ENCODE measurements around the gene AP1S2.
"Not testable (repeated sequence)": the region's sequence is repeated elsewhere in the genome, so short reads cannot be mapped to it uniquely, and the experiment has no call there.

AP1S2 gene

GRCh38 chrX:15854712-15855567 lies at the start of gene AP1S2:
TSS of gene AP1S2 (minus strand) at chrX:15854813. CDS start at chrX:15852524, 2,289 bp downstream.
- Histone ChIP-seq H3K4me1 (ENCODE audit: control insufficient read depth, insufficient read depth, low read length) (peaks cover 7% of the 10 kb centered on the region), H3K9me3 (ENCODE audit: control insufficient read depth, insufficient read depth, low read length) (no peaks in the 10 kb centered on the region), H3K9ac (ENCODE audit: low read depth, low read length) (peak within 1 kb of the TSS; percentile 87), H3K4me3 (ENCODE audit: low read depth, low read length) (peak within 1 kb of the TSS; percentile 98), H3K27me3 (ENCODE audit: control insufficient read depth, insufficient read depth, low read length) (no peaks in the 10 kb centered on the region), H3K36me3 (ENCODE audit: control insufficient read depth, insufficient read depth, low read length) (peaks cover 11% of the 10 kb centered on the region)

- Histone ChIP-seq H3K4me1 (ENCODE audit: control insufficient read depth, insufficient read depth, low read length) (peaks cover 2% of the 10 kb centered on the region), H3K4me3 (ENCODE audit: low read depth, low read length) (no peak overlapping the region), H3K27me3 (ENCODE audit: control insufficient read depth, insufficient read depth, low read length) (no peaks in the 10 kb centered on the region), H3K9ac (ENCODE audit: low read depth, low read length) (no peak overlapping the region), H3K36me3 (ENCODE audit: control insufficient read depth, insufficient read depth, low read length) (no peaks in the 10 kb centered on the region), H3K9me3 (ENCODE audit: control insufficient read depth, insufficient read depth, low read length) (no peaks in the 10 kb centered on the region)
Measured at GRCh38 chrX:15903186-15903681, 48.6 kb upstream of the AP1S2 start.

- Histone ChIP-seq H3K9ac (ENCODE audit: low read depth, low read length) (no peak overlapping the region), H3K9me3 (ENCODE audit: control insufficient read depth, insufficient read depth, low read length) (no peaks in the 10 kb centered on the region), H3K27me3 (ENCODE audit: control insufficient read depth, insufficient read depth, low read length) (no peaks in the 10 kb centered on the region), H3K36me3 (ENCODE audit: control insufficient read depth, insufficient read depth, low read length) (no peaks in the 10 kb centered on the region), H3K4me3 (ENCODE audit: low read depth, low read length) (no peak overlapping the region), H3K4me1 (ENCODE audit: control insufficient read depth, insufficient read depth, low read length) (peaks cover 7% of the 10 kb centered on the region)
Measured at GRCh38 chrX:15895334-15895733, 40.7 kb upstream of the AP1S2 start.

GRCh38 chrX:15894724-15895123 lies 40.1 kb upstream of the AP1S2 start:
- Histone ChIP-seq H3K27me3 (ENCODE audit: control insufficient read depth, insufficient read depth, low read length) (no peaks in the 10 kb centered on the region), H3K9ac (ENCODE audit: low read depth, low read length) (no peak overlapping the region), H3K9me3 (ENCODE audit: control insufficient read depth, insufficient read depth, low read length) (no peaks in the 10 kb centered on the region), H3K36me3 (ENCODE audit: control insufficient read depth, insufficient read depth, low read length) (no peaks in the 10 kb centered on the region), H3K4me3 (ENCODE audit: low read depth, low read length) (no peak overlapping the region), H3K4me1 (ENCODE audit: control insufficient read depth, insufficient read depth, low read length) (peaks cover 7% of the 10 kb centered on the region)

GRCh38 chrX:15890463-15890862 lies 35.9 kb upstream of the AP1S2 start:
- Histone ChIP-seq H3K9ac (ENCODE audit: low read depth, low read length) (no peak overlapping the region), H3K4me3 (ENCODE audit: low read depth, low read length) (no peak overlapping the region), H3K4me1 (ENCODE audit: control insufficient read depth, insufficient read depth, low read length) (peaks cover 17% of the 10 kb centered on the region), H3K36me3 (ENCODE audit: control insufficient read depth, insufficient read depth, low read length) (no peaks in the 10 kb centered on the region), H3K27me3 (ENCODE audit: control insufficient read depth, insufficient read depth, low read length) (no peaks in the 10 kb centered on the region), H3K9me3 (ENCODE audit: control insufficient read depth, insufficient read depth, low read length) (no peaks in the 10 kb centered on the region)

GRCh38 chrX:15888062-15888461 lies 33.4 kb upstream of the AP1S2 start:
- Histone ChIP-seq H3K9me3 (ENCODE audit: control insufficient read depth, insufficient read depth, low read length) (no peaks in the 10 kb centered on the region), H3K9ac (ENCODE audit: low read depth, low read length) (peak overlapping the region; percentile 14), H3K4me1 (ENCODE audit: control insufficient read depth, insufficient read depth, low read length) (peaks cover 15% of the 10 kb centered on the region), H3K27me3 (ENCODE audit: control insufficient read depth, insufficient read depth, low read length) (no peaks in the 10 kb centered on the region), H3K36me3 (ENCODE audit: control insufficient read depth, insufficient read depth, low read length) (no peaks in the 10 kb centered on the region), H3K4me3 (ENCODE audit: low read depth, low read length) (no peak overlapping the region)

GRCh38 chrX:15883540-15883863 lies 28.9 kb upstream of the AP1S2 start:
- no peak overlapping the region for H3K4me3 ChIP-seq (ENCODE audit: low read depth, low read length)
- H3K27me3 ChIP-seq (ENCODE audit: control insufficient read depth, insufficient read depth, low read length) = no peaks in the 10 kb centered on the region

GRCh38 chrX:15882704-15883539 lies 28.3 kb upstream of the AP1S2 start:
- H3K4me3 ChIP-seq (ENCODE audit: low read depth, low read length) = no peak overlapping the region
- H3K27me3 ChIP-seq (ENCODE audit: control insufficient read depth, insufficient read depth, low read length) = no peaks in the 10 kb centered on the region

More at GRCh38 chrX:15883540-15883863, 28.9 kb upstream of the AP1S2 start:
- Histone ChIP-seq H3K9ac (ENCODE audit: low read depth, low read length) (no peak overlapping the region), H3K4me1 (ENCODE audit: control insufficient read depth, insufficient read depth, low read length) (peaks cover 15% of the 10 kb centered on the region), H3K36me3 (ENCODE audit: control insufficient read depth, insufficient read depth, low read length) (no peaks in the 10 kb centered on the region), H3K9me3 (ENCODE audit: control insufficient read depth, insufficient read depth, low read length) (no peaks in the 10 kb centered on the region)

GRCh38 chrX:15881381-15881897 lies 26.8 kb upstream of the AP1S2 start:
- Histone ChIP-seq H3K4me1 (ENCODE audit: control insufficient read depth, insufficient read depth, low read length) (peaks cover 5% of the 10 kb centered on the region), H3K27me3 (ENCODE audit: control insufficient read depth, insufficient read depth, low read length) (no peaks in the 10 kb centered on the region), H3K9me3 (ENCODE audit: control insufficient read depth, insufficient read depth, low read length) (no peaks in the 10 kb centered on the region), H3K4me3 (ENCODE audit: low read depth, low read length) (no peak overlapping the region), H3K36me3 (ENCODE audit: control insufficient read depth, insufficient read depth, low read length) (no peaks in the 10 kb centered on the region), H3K9ac (ENCODE audit: low read depth, low read length) (no peak overlapping the region)

More at GRCh38 chrX:15882704-15883539, 28.3 kb upstream of the AP1S2 start:
- Histone ChIP-seq H3K36me3 (ENCODE audit: control insufficient read depth, insufficient read depth, low read length) (no peaks in the 10 kb centered on the region), H3K9me3 (ENCODE audit: control insufficient read depth, insufficient read depth, low read length) (no peaks in the 10 kb centered on the region), H3K9ac (ENCODE audit: low read depth, low read length) (no peak overlapping the region), H3K4me1 (ENCODE audit: control insufficient read depth, insufficient read depth, low read length) (peaks cover 11% of the 10 kb centered on the region)

- not testable (repeated sequence) for H3K4me3 ChIP-seq (ENCODE audit: low read depth, low read length); H3K36me3 ChIP-seq (ENCODE audit: control insufficient read depth, insufficient read depth, low read length); H3K9me3 ChIP-seq (ENCODE audit: control insufficient read depth, insufficient read depth, low read length); H3K27me3 ChIP-seq (ENCODE audit: control insufficient read depth, insufficient read depth, low read length); H3K4me1 ChIP-seq (ENCODE audit: control insufficient read depth, insufficient read depth, low read length); H3K9ac ChIP-seq (ENCODE audit: low read depth, low read length)
Measured at GRCh38 chrX:15877914-15878313, 23.3 kb upstream of the AP1S2 start.

GRCh38 chrX:15877380-15877779 lies 22.8 kb upstream of the AP1S2 start:
- Histone ChIP-seq H3K9ac (ENCODE audit: low read depth, low read length) (no peak overlapping the region), H3K9me3 (ENCODE audit: control insufficient read depth, insufficient read depth, low read length) (no peaks in the 10 kb centered on the region), H3K36me3 (ENCODE audit: control insufficient read depth, insufficient read depth, low read length) (no peaks in the 10 kb centered on the region), H3K4me1 (ENCODE audit: control insufficient read depth, insufficient read depth, low read length) (no peaks in the 10 kb centered on the region), H3K4me3 (ENCODE audit: low read depth, low read length) (no peak overlapping the region), H3K27me3 (ENCODE audit: control insufficient read depth, insufficient read depth, low read length) (no peaks in the 10 kb centered on the region)

All from iPS-15b (cell line).